GM19351 (cell line): Measurements from ENCODE around the gene PGM2.
"Not testable (repeated sequence)": the region's sequence is repeated elsewhere in the genome, so short reads cannot be mapped to it uniquely, and the experiment has no call there.

ENCODE experiments used
- ATAC-seq: cut with Tn5 transposase; IDR thresholded peaks from one replicate; pipeline ENCODE4 v1.9.1; 2021; ENCODE audit warnings: mild to moderate bottlenecking, moderate library complexity; ENCODE audit not compliant: unreplicated experiment

Gene PGM2

GRCh38 chr4:37826295-37827029, at the start of gene PGM2:
Gene PGM2, plus strand, starts transcription at chr4:37826686. Its CDS starts 47 bp downstream, at chr4:37826733.
- peak; percentile 94 for ATAC-seq

- ATAC-seq: no peak
These were observed 46.6 kb upstream of the PGM2 start for GRCh38 chr4:37779896-37780295.

- no peak for ATAC-seq
These were observed 45.9 kb upstream of the PGM2 start for GRCh38 chr4:37780444-37781130.

GRCh38 chr4:37781131-37781455, 45.4 kb upstream of the PGM2 start:
- no peak for ATAC-seq

GRCh38 chr4:37786267-37786666, 40.2 kb upstream of the PGM2 start:
- ATAC-seq: not testable (repeated sequence)

GRCh38 chr4:37787883-37788460, 38.5 kb upstream of the PGM2 start:
- ATAC-seq: not testable (repeated sequence)

- no peak for ATAC-seq
These were observed 37.7 kb upstream of the PGM2 start for GRCh38 chr4:37788819-37789218.

GRCh38 chr4:37792241-37792640, 34.2 kb upstream of the PGM2 start:
- no peak for ATAC-seq

- ATAC-seq: no peak
These were observed 32.9 kb upstream of the PGM2 start for GRCh38 chr4:37793562-37793961.

GRCh38 chr4:37794056-37794455, 32.4 kb upstream of the PGM2 start:
- no peak for ATAC-seq

- no peak for ATAC-seq
These were observed 30.8 kb upstream of the PGM2 start for GRCh38 chr4:37795581-37796195.

- ATAC-seq: no peak
These were observed 29.1 kb upstream of the PGM2 start for GRCh38 chr4:37797374-37797773.

GRCh38 chr4:37797923-37798322, 28.6 kb upstream of the PGM2 start:
- no peak for ATAC-seq

GRCh38 chr4:37798616-37799015, 27.9 kb upstream of the PGM2 start:
- no peak for ATAC-seq

- no peak for ATAC-seq
These were observed 26.4 kb upstream of the PGM2 start for GRCh38 chr4:37799941-37800554.

- ATAC-seq: no peak
These were observed 24.3 kb upstream of the PGM2 start for GRCh38 chr4:37802068-37802666.

- peak; percentile 52 for ATAC-seq
These were observed 23.0 kb upstream of the PGM2 start for GRCh38 chr4:37803348-37803973.

- peak; percentile 55 for ATAC-seq
These were observed 21.4 kb upstream of the PGM2 start for GRCh38 chr4:37805091-37805490.

- ATAC-seq: no peak
These were observed 13.8 kb upstream of the PGM2 start for GRCh38 chr4:37812713-37813112.

- ATAC-seq: no peak
These were observed 10.9 kb upstream of the PGM2 start for GRCh38 chr4:37815591-37815990.
